DMS114 treated with DMSO at 0.1 percent for 48 hours (cell line): Measurements from ENCODE around the gene CFAP100.

Experiments used
- DNase-seq: peaks from one replicate; lab custom pipeline; 2025; ENCODE audit not compliant: unreplicated experiment; lab: John Stamatoyannopoulos, UW

The CFAP100 gene

GRCh38 chr3:126456766-126457388 lies 62.2 kb downstream of the CFAP100 start:
- no peak for DNase-seq

GRCh38 chr3:126459111-126459762 lies 64.5 kb downstream of the CFAP100 start:
- no peak for DNase-seq

- DNase-seq, result no peak
These were observed 65.0 kb downstream of the CFAP100 start for GRCh38 chr3:126459763-126460127.

GRCh38 chr3:126460381-126460780 lies 65.7 kb downstream of the CFAP100 start:
- DNase-seq, result no peak

- DNase-seq, result no peak
These were observed 66.9 kb downstream of the CFAP100 start for GRCh38 chr3:126461450-126462070.

- no peak for DNase-seq
These were observed 68.8 kb downstream of the CFAP100 start for GRCh38 chr3:126463521-126463920.

- DNase-seq, result no peak
These were observed 69.4 kb downstream of the CFAP100 start for GRCh38 chr3:126464093-126464492.

- no peak for DNase-seq
These were observed 69.8 kb downstream of the CFAP100 start for GRCh38 chr3:126464494-126464893.

GRCh38 chr3:126464997-126465396 lies 70.3 kb downstream of the CFAP100 start:
- no peak for DNase-seq

GRCh38 chr3:126465928-126466544 lies 71.3 kb downstream of the CFAP100 start:
- no peak for DNase-seq

GRCh38 chr3:126466886-126467610 lies 72.3 kb downstream of the CFAP100 start:
- DNase-seq, result no peak

- no peak for DNase-seq
These were observed 72.9 kb downstream of the CFAP100 start for GRCh38 chr3:126467611-126467955.

GRCh38 chr3:126468028-126468891 lies 73.6 kb downstream of the CFAP100 start:
- DNase-seq, result no peak

GRCh38 chr3:126469479-126469878 lies 74.8 kb downstream of the CFAP100 start:
- no peak for DNase-seq

GRCh38 chr3:126472277-126473006 lies 77.7 kb downstream of the CFAP100 start:
- DNase-seq, result no peak

- DNase-seq, result no peak
These were observed 78.8 kb downstream of the CFAP100 start for GRCh38 chr3:126473292-126474168.

- peak; percentile 8 for DNase-seq
These were observed 80.0 kb downstream of the CFAP100 start for GRCh38 chr3:126474498-126475412.
